CD14-positive monocyte (primary cell): ENCODE data around the gene ERVV-1. TPM values are rescaled to one million over a fixed set of nuclear protein-coding genes. Genes with fewer than 3 reads are reported as not detected.

Experiments used
- DNase-seq, 3 donors: peaks; one replicate each; pipeline ENCODE4 v3.0.0-alpha.2; 2011 to 2022
- H2AFZ ChIP-seq: 2 replicates; pipeline ENCODE4 v1.6.0; 2012; ENCODE audit warnings: mild to moderate bottlenecking, low read depth, low read length, inconsistent platforms; ENCODE audit not compliant: insufficient read depth, poor library complexity, severe bottlenecking
- H3K27ac ChIP-seq, 2 donors: 1 replicate in 1 of 2; 2 replicates in 1 of 2; pipeline ENCODE4 v1.5.1; 2012 to 2013; ENCODE audit warnings: low read length in 2 of 2, control low read depth in 1 of 2, inconsistent platforms in 1 of 2, low read depth in 1 of 2, mild to moderate bottlenecking in 1 of 2
- H3K27me3 ChIP-seq, 2 donors: one replicate each; pipeline versions ENCODE4 v1.6.0 to v1.6.1; 2011 to 2013; ENCODE audit warnings: low read length in 2 of 2; ENCODE audit not compliant: control insufficient read depth in 2 of 2, insufficient read depth in 2 of 2
- H3K36me3 ChIP-seq, 2 donors: replicated peaks in 1 of 2; 1 replicate in 1 of 2; 2 replicates in 1 of 2; pipeline versions ENCODE4 v1.5.1 to v1.6.1; 2012 to 2013; ENCODE audit warnings: low read length in 2 of 2, control low read depth in 1 of 2, inconsistent platforms in 1 of 2, mild to moderate bottlenecking in 1 of 2; ENCODE audit not compliant: insufficient read depth in 2 of 2, control insufficient read depth in 1 of 2
- H3K4me1 ChIP-seq, 2 donors: 1 replicate in 1 of 2; 2 replicates in 1 of 2; pipeline versions ENCODE4 v1.5.1 to v1.6.1; 2012 to 2013; ENCODE audit warnings: low read length in 2 of 2, control low read depth in 1 of 2, inconsistent platforms in 1 of 2, mild to moderate bottlenecking in 1 of 2, moderate library complexity in 1 of 2; ENCODE audit not compliant: insufficient read depth in 2 of 2, control insufficient read depth in 1 of 2
- H3K4me2 ChIP-seq: replicated peaks from 2 replicates; pipeline ENCODE3; 2012; ENCODE audit warnings: low read length, moderate library complexity, mild to moderate bottlenecking; ENCODE audit not compliant: poor library complexity, severe bottlenecking; ENCODE audit errors: extremely low read depth
- H3K4me3 ChIP-seq, 3 experiments: fragments of 200-600 bp in 1 of 3; sonication (generic) in 1 of 3; replicated peaks in 1 of 3; 1 replicate in 2 of 3; 2 replicates in 1 of 3; pipeline ENCODE4 v1.5.1; 2011 to 2013; ENCODE audit warnings: low read length in 3 of 3, mild to moderate bottlenecking in 3 of 3, control low read depth in 2 of 3, low read depth in 2 of 3, inconsistent platforms in 1 of 3, moderate library complexity in 1 of 3
- H3K79me2 ChIP-seq: 2 replicates; pipeline ENCODE4 v1.6.0; 2012; ENCODE audit warnings: mild to moderate bottlenecking, control low read depth, inconsistent platforms, low read length, moderate library complexity; ENCODE audit not compliant: insufficient read depth
- H3K9ac ChIP-seq: 2 replicates; pipeline ENCODE4 v1.6.0; 2017; ENCODE audit warnings: low read length, mild to moderate bottlenecking; ENCODE audit not compliant: insufficient read depth, poor library complexity, severe bottlenecking
- H3K9me3 ChIP-seq, 2 donors: replicated peaks in 1 of 2; 1 replicate in 1 of 2; 2 replicates in 1 of 2; pipeline versions ENCODE4 v1.5.1 to v1.6.1; 2012 to 2013; ENCODE audit warnings: low read length in 2 of 2, control low read depth in 1 of 2; ENCODE audit not compliant: control insufficient read depth in 1 of 2, insufficient read depth in 1 of 2
- H4K20me1 ChIP-seq: 2 replicates; pipeline ENCODE4 v1.6.0; 2012; ENCODE audit warnings: mild to moderate bottlenecking, low read length, control low read depth, moderate library complexity; ENCODE audit not compliant: insufficient read depth
- H3K27ac Mint-ChIP-seq, 7 donors: one replicate each; pipeline ENCODE4 v1.8.0; 2020; ENCODE audit warnings: mild to moderate bottlenecking in 7 of 7, mixed read lengths in 7 of 7, moderate library complexity in 6 of 7, inconsistent platforms in 2 of 7
- H3K27me3 Mint-ChIP-seq, 3 donors: one replicate each; pipeline ENCODE4 v1.8.0; 2021 to 2022; ENCODE audit warnings: low read depth in 3 of 3, mild to moderate bottlenecking in 3 of 3, mixed read lengths in 3 of 3, moderate library complexity in 3 of 3, inconsistent platforms in 1 of 3
- H3K36me3 Mint-ChIP-seq, 2 donors: one replicate each; pipeline ENCODE4 v1.8.0; 2020; ENCODE audit warnings: mixed read lengths in 2 of 2, inconsistent platforms in 1 of 2, mild to moderate bottlenecking in 1 of 2
- H3K4me1 Mint-ChIP-seq: one replicate; pipeline ENCODE4 v1.8.0; 2020; ENCODE audit warnings: mild to moderate bottlenecking, mixed read lengths
- H3K4me3 Mint-ChIP-seq, 2 donors: one replicate each; pipeline ENCODE4 v1.8.0; 2020; ENCODE audit warnings: mild to moderate bottlenecking in 2 of 2, mixed read lengths in 2 of 2, moderate library complexity in 1 of 2
- H3K9me3 Mint-ChIP-seq, 7 donors: one replicate each; pipeline ENCODE4 v1.8.0; 2020 to 2022; ENCODE audit warnings: mixed read lengths in 7 of 7, mild to moderate bottlenecking in 6 of 7, moderate library complexity in 6 of 7, inconsistent platforms in 2 of 7
- CTCF ChIP-seq: fragments of 200-600 bp; IDR thresholded peaks from one replicate; pipeline ENCODE4 v1.8.0; 2022; ENCODE audit warnings: antibody characterized with exemption, mild to moderate bottlenecking
- WGBS: methylation state at CpG from one replicate; pipeline ENCODE4 v1.1.5; 2013; ENCODE audit warnings: missing lambda C conversion rate; ENCODE audit not compliant: insufficient coverage; 5-methylcytosine and 5-hydroxymethylcytosine counted together
- intact Hi-C, 2 donors: fragments of 100-400 bp; cut with micrococcal nuclease; formaldehyde crosslinking; loops; one replicate each; pipeline versions ENCODE4 v1.15.0 to v1.15.1; 2023
- polyA plus RNA-seq, 3 donors: library from polyadenylated mRNA; depleted of rRNA in 1 of 3; unstranded in 2 of 3; stranded (reverse) in 1 of 3; fragments of 300-500 nt in 2 of 3; fragments of >200 nt in 1 of 3; fragmentation: Illumina TruSeq in 2 of 3; gene quantifications; 1 replicate in 2 of 3; 2 replicates in 1 of 3; pipeline ENCODE4 v1.2.3, GENCODE V29; 2012 to 2021

The ERVV-1 gene
- polyA plus RNA-seq, 3 donors = not detected

- Histone ChIP-seq H3K9ac (no peak overlapping the region), H3K9me3 (peaks cover 77 to 85% of the 10 kb centered on the region in 2 donors), H3K36me3 (no peaks in the 10 kb centered on the region), H3K27me3 (no peaks in the 10 kb centered on the region), H3K27ac (no peak overlapping the region), H3K4me2 (no peak overlapping the region), H3K4me1 (no peaks in the 10 kb centered on the region), H2AFZ (no peak overlapping the region), H3K4me3 (no peak overlapping the region), H4K20me1 (no peaks in the 10 kb centered on the region), H3K79me2 (no peaks in the 10 kb centered on the region)
- TF ChIP-seq CTCF = no peak
- peaks cover 43 to 92% (median 78%) of the 10 kb centered on the region in 7 donors for H3K9me3 Mint-ChIP-seq
- intact Hi-C loops = no loop called here
- peaks cover 9% of the 10 kb centered on the region for H3K4me1 Mint-ChIP-seq
- no peak overlapping the region for H3K27ac Mint-ChIP-seq
- H3K4me3 Mint-ChIP-seq = no peak overlapping the region
- peaks cover 0 to 3% of the 10 kb centered on the region in 2 donors for H3K36me3 Mint-ChIP-seq
- no CpG with 5 or more reads among the region's 2 CpGs for WGBS
- H3K27me3 Mint-ChIP-seq = peaks cover 2 to 14% (median 7%) of the 10 kb centered on the region in 3 donors
- DNase-seq = no peak
Measured at GRCh38 chr19:53034054-53034453, 20.3 kb downstream of the ERVV-1 start.

- peaks cover 9% of the 10 kb centered on the region for H3K4me1 Mint-ChIP-seq
- intact Hi-C loops = no loop called here
Measured at GRCh38 chr19:53034948-53035675, 21.4 kb downstream of the ERVV-1 start.

More at GRCh38 chr19:53034948-53035675, 21.4 kb downstream of the ERVV-1 start:
- no peak overlapping the region for H2AFZ ChIP-seq
- H3K79me2 ChIP-seq = no peaks in the 10 kb centered on the region
- H3K9me3 ChIP-seq = peaks cover 72 to 84% of the 10 kb centered on the region in 2 donors
- H4K20me1 ChIP-seq = no peaks in the 10 kb centered on the region
- H3K4me2 ChIP-seq = no peak overlapping the region
- no peaks in the 10 kb centered on the region for H3K27me3 ChIP-seq
- H3K36me3 Mint-ChIP-seq = peaks cover 0 to 3% of the 10 kb centered on the region in 2 donors
- peaks cover 39 to 88% (median 73%) of the 10 kb centered on the region in 7 donors for H3K9me3 Mint-ChIP-seq
- no peak for DNase-seq
- no peak for TF ChIP-seq CTCF
- WGBS = 58% methylated on average over 2 of the region's 4 CpGs
- H3K36me3 ChIP-seq = no peaks in the 10 kb centered on the region
- H3K27ac Mint-ChIP-seq = no peak overlapping the region
- no peak overlapping the region for H3K4me3 ChIP-seq
- no peak overlapping the region for H3K27ac ChIP-seq
- no peaks in the 10 kb centered on the region for H3K4me1 ChIP-seq
- peaks cover 2 to 14% (median 7%) of the 10 kb centered on the region in 3 donors for H3K27me3 Mint-ChIP-seq
- no peak overlapping the region for H3K9ac ChIP-seq
- H3K4me3 Mint-ChIP-seq = no peak overlapping the region
